Testis (tissue), 3 donors: ENCODE results near the gene GSX1. TPM values are rescaled to one million over a fixed set of nuclear protein-coding genes. Genes with fewer than 3 reads are reported as not detected.
"Not testable (repeated sequence)": the region's sequence is repeated elsewhere in the genome, so short reads cannot be mapped to it uniquely, and the experiment has no call there.

Experiments
- DNase-seq: peaks from one replicate; pipeline ENCODE4 v3.0.0-alpha.2; 2019
- H3K27ac ChIP-seq, 2 donors: fragments of 200-600 bp; sonication (generic); one replicate each; pipeline ENCODE4 v1.5.1; 2019
- H3K27me3 ChIP-seq: fragments of 200-600 bp; sonication (generic); one replicate; pipeline ENCODE4 v1.5.1; 2019
- H3K36me3 ChIP-seq: fragments of 200-600 bp; sonication (generic); one replicate; pipeline ENCODE4 v1.5.1; 2017; ENCODE audit warnings: low read depth; ENCODE audit errors: missing control alignments
- H3K4me1 ChIP-seq: fragments of 200-600 bp; sonication (generic); one replicate; pipeline ENCODE4 v1.5.1; 2019
- H3K4me3 ChIP-seq, 2 donors: fragments of 200-600 bp; sonication (generic); one replicate each; pipeline ENCODE4 v1.5.1; 2017 to 2019
- H3K9me3 ChIP-seq: fragments of 200-600 bp; sonication (generic); one replicate; pipeline ENCODE4 v1.5.1; 2017
- CTCF ChIP-seq, 3 experiments: fragments of 450-650 bp in 2 of 3; fragments of 200-600 bp in 1 of 3; sonication (generic) in 1 of 3; IDR thresholded peaks; one replicate each; pipeline ENCODE4 v1.5.1; 2016 to 2019; ENCODE audit warnings: antibody characterized with exemption in 3 of 3, mild to moderate bottlenecking in 2 of 3, moderate library complexity in 1 of 3
- POLR2A ChIP-seq: fragments of 450-650 bp; IDR thresholded peaks from one replicate; pipeline ENCODE4 v1.6.1; 2017; ENCODE audit warnings: antibody characterized with exemption, mild to moderate bottlenecking, moderate library complexity
- WGBS, 2 donors: methylation state at CpG; one replicate each; pipeline ENCODE4 v1.1.5; 2018; 5-methylcytosine and 5-hydroxymethylcytosine counted together
- intact Hi-C: fragments of 100-400 bp; cut with DNase I; formaldehyde crosslinking; loops from one replicate; pipeline ENCODE4 v1.15.1; 2023; ENCODE audit warnings: low total_unique reads
- polyA plus RNA-seq: library from polyadenylated mRNA; stranded (reverse); fragments of 350-450 nt; fragmentation: Illumina TruSeq; extraction: RNeasy Lipid Tissue Mini Kit (QIAGEN cat#74804); gene quantifications from one replicate; pipeline ENCODE4 v1.2.3, GENCODE V29; 2014; ENCODE audit warnings: low read depth, low replicate concordance; ENCODE audit not compliant: insufficient read depth
- total RNA-seq, 2 donors: library from RNA; depleted of rRNA; stranded (reverse); fragments of >200 nt; gene quantifications; one replicate each; pipeline ENCODE4 v1.2.3, GENCODE V29; 2016

The GSX1 gene
- total and polyA plus RNA-seq, 3 donors from 2014 or later = not detected

- Histone ChIP-seq H3K4me1 (no peaks in the 10 kb centered on the region), H3K9me3 (no peaks in the 10 kb centered on the region), H3K27ac (no peak overlapping the region), H3K36me3 (no peaks in the 10 kb centered on the region), H3K4me3 (no peak overlapping the region), H3K27me3 (no peaks in the 10 kb centered on the region)
- intact Hi-C loops = no loop called here
- 70 to 73% methylated on average over 7 of the region's 7 CpGs for WGBS, 2 donors
- no peak for DNase-seq
- TF ChIP-seq CTCF (IDR thresholded peaks at IDR 0.05) = no peak
- TF ChIP-seq POLR2A = no peak
These were observed 17.7 kb downstream of the GSX1 start for GRCh38 chr13:27810009-27810408.

GRCh38 chr13:27810461-27810860 is 18.2 kb downstream of the GSX1 start:
- H3K27me3 ChIP-seq = no peaks in the 10 kb centered on the region
- H3K4me3 ChIP-seq = no peak overlapping the region
- WGBS, 2 donors = 51 to 75% methylated on average over 2 of the region's 2 CpGs
- no peaks in the 10 kb centered on the region for H3K4me1 ChIP-seq
- no peaks in the 10 kb centered on the region for H3K36me3 ChIP-seq
- no peak for DNase-seq
- no peak for TF ChIP-seq CTCF (IDR thresholded peaks at IDR 0.05)
- no peak for TF ChIP-seq POLR2A
- H3K9me3 ChIP-seq = no peaks in the 10 kb centered on the region
- intact Hi-C loops = no loop called here
- no peak overlapping the region for H3K27ac ChIP-seq

- no peak overlapping the region for H3K4me3 ChIP-seq
- no peaks in the 10 kb centered on the region for H3K9me3 ChIP-seq
- TF ChIP-seq POLR2A (no peak), CTCF (IDR thresholded peaks at IDR 0.05) (no peak)
- H3K36me3 ChIP-seq = no peaks in the 10 kb centered on the region
- H3K27me3 ChIP-seq = no peaks in the 10 kb centered on the region
- intact Hi-C loops = no loop called here
- no peak for DNase-seq
- no peak overlapping the region for H3K27ac ChIP-seq
- WGBS, 2 donors = 74 to 78% methylated on average over 9 of the region's 9 CpGs
- no peaks in the 10 kb centered on the region for H3K4me1 ChIP-seq
These were observed 21.5 kb downstream of the GSX1 start for GRCh38 chr13:27813826-27814225.

GRCh38 chr13:27817832-27818231 is 25.5 kb downstream of the GSX1 start:
- H3K36me3 ChIP-seq, DNase-seq, H3K4me3 ChIP-seq, H3K9me3 ChIP-seq, H3K27me3 ChIP-seq, H3K4me1 ChIP-seq, intact Hi-C loops, H3K27ac ChIP-seq: not testable (repeated sequence)
- WGBS, 2 donors = 78 to 89% methylated on average over 2 of the region's 2 CpGs

GRCh38 chr13:27820524-27821482 is 28.5 kb downstream of the GSX1 start:
- intact Hi-C loops = loop anchor here (10.0 kb wide), 2 partner anchors 134 to 286 kb away; no protein-coding TSS in a partner anchor
- no peaks in the 10 kb centered on the region for H3K36me3 ChIP-seq
- H3K27ac ChIP-seq = no peak overlapping the region
- no peak overlapping the region for H3K4me3 ChIP-seq
- TF ChIP-seq CTCF (IDR thresholded peaks at IDR 0.05) = no peak
- no peak for TF ChIP-seq POLR2A
- no peaks in the 10 kb centered on the region for H3K4me1 ChIP-seq
- no peak for DNase-seq
- no peaks in the 10 kb centered on the region for H3K9me3 ChIP-seq
- no peaks in the 10 kb centered on the region for H3K27me3 ChIP-seq
- WGBS, 2 donors = 0 to 1% methylated on average over 35 to 46 of the region's 46 CpGs
